HUDEP-2 (cell line): Measurements from ENCODE around the gene ACAD9.
"Not testable (repeated sequence)": the region's sequence is repeated elsewhere in the genome, so short reads cannot be mapped to it uniquely, and the experiment has no call there.

Experiments used
- DNase-seq, 76 experiments: peaks; one replicate each; lab custom pipeline; 2025; ENCODE audit not compliant: unreplicated experiment in 76 of 76; lab: John Stamatoyannopoulos, UW

Gene ACAD9

GRCh38 chr3:128884992-128885391 is 5.6 kb downstream of the ACAD9 start:
- no peak for DNase-seq

GRCh38 chr3:128889139-128889894 is 9.9 kb downstream of the ACAD9 start:
- no peak for DNase-seq

- no peak for DNase-seq
These were observed 16.6 kb downstream of the ACAD9 start for GRCh38 chr3:128895843-128896697.

GRCh38 chr3:128902426-128902825 is 23.0 kb downstream of the ACAD9 start:
- no peak for DNase-seq

- DNase-seq, result no peak
These were observed 24.1 kb downstream of the ACAD9 start for GRCh38 chr3:128903501-128903900.

GRCh38 chr3:128906031-128906803 is 26.8 kb downstream of the ACAD9 start:
- DNase-seq, result no peak

GRCh38 chr3:128906804-128907525 is 27.5 kb downstream of the ACAD9 start:
- DNase-seq, result no peak

- no peak for DNase-seq
These were observed 28.5 kb downstream of the ACAD9 start for GRCh38 chr3:128907706-128908445.

- DNase-seq, result no peak
These were observed 29.5 kb downstream of the ACAD9 start for GRCh38 chr3:128908951-128909350.

GRCh38 chr3:128910006-128910405 is 30.6 kb downstream of the ACAD9 start:
- DNase-seq, result peak in 47 of 76 experiments; percentile 0 to 56 (median 26)

GRCh38 chr3:128911911-128912310 is 32.5 kb downstream of the ACAD9 start:
- DNase-seq, result no peak

- DNase-seq, result no peak
These were observed 35.7 kb downstream of the ACAD9 start for GRCh38 chr3:128914966-128915645.

- DNase-seq, result no peak
These were observed 37.9 kb downstream of the ACAD9 start for GRCh38 chr3:128917291-128917690.

GRCh38 chr3:128919988-128920387 is 40.6 kb downstream of the ACAD9 start:
- no peak for DNase-seq

- DNase-seq, result no peak
These were observed 43.5 kb downstream of the ACAD9 start for GRCh38 chr3:128922804-128923459.

- DNase-seq, result no peak
These were observed 44.2 kb downstream of the ACAD9 start for GRCh38 chr3:128923576-128923975.

GRCh38 chr3:128923986-128924385 is 44.6 kb downstream of the ACAD9 start:
- not testable (repeated sequence) for DNase-seq

GRCh38 chr3:128929364-128929763 is 49.9 kb downstream of the ACAD9 start:
- no peak for DNase-seq

- no peak for DNase-seq
These were observed 51.6 kb downstream of the ACAD9 start for GRCh38 chr3:128931046-128931445.
